GM18867 (cell line): ENCODE measurements around the gene LARGE2.

Experiments used
- ATAC-seq: cut with Tn5 transposase; IDR thresholded peaks from one replicate; pipeline ENCODE4 v1.9.1; 2021; ENCODE audit warnings: mild to moderate bottlenecking, moderate library complexity; ENCODE audit not compliant: unreplicated experiment

The LARGE2 gene

DNA sequence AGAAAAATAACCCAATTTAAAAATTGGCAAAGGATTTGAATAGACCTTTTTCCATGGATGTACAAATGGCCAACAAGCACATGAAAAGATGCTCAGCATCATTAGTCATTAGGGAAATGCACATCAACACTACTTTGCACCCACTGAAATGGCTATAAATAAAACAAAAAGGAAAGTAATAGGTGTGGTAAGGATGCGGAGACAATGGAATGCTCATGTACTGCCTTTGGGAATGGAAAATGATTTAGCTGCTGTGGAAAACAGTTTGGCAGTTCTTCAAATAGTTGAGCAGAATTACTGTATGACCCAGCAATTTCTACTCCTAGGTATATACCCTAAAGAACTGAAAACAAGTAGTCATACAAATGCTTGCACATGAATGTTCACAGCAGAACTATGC lies 37.4 kb downstream of the LARGE2 start:
- ATAC-seq = no peak

DNA sequence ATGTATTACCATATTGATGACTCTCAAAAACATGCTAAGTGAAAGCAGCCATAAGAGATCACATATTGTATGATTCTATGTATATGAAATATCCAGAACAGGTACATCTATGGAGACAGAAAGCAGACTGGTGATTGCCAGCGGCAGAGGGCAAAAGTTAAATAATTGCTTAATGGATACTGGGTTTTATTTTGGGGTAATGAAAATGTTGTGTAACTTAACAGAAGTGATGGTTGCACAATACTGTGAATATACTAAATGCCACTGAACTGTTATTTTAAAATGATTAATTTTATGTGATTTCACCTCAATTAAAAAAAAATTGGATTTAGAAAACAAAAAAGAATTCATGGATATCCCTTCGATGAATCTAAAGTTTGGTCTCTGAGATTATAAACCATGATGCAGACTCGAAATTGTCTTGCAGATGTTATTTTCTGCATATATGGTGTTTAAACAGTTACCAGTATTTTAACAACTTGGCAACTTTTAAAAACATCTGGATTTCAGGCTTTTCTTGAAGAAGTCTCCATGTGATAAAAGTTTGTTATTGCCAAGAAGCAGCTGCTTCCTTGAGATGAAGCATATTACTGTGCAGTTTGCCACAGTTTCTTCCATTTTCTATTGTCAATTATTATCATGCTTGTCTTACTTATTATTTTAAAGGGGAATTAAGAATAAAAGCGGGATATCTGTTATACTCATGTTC lies 38.1 kb downstream of the LARGE2 start:
- ATAC-seq = no peak

DNA sequence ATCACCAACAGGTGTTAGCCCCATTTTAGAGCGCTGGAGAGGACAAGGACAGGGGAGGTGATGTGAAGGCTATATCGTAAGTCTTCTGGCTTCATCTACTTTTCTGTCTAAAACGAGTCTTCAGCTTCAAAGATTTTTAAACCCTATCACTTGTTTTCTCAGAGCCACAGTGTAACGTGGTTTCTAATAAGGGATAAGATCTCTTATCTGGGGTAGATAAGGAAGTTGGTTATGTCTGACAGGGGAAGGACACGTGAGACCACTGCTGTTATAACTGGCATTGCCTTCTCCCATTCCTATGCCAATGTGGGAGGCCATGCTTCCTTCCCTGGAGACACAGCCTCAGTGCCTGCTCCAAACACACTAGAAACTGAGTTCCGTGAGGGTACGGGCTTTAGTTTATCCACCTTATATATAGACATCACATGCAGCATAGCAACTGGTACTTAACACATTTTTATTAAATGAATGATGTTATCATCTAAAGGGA lies 39.3 kb downstream of the LARGE2 start:
- ATAC-seq = no peak

DNA sequence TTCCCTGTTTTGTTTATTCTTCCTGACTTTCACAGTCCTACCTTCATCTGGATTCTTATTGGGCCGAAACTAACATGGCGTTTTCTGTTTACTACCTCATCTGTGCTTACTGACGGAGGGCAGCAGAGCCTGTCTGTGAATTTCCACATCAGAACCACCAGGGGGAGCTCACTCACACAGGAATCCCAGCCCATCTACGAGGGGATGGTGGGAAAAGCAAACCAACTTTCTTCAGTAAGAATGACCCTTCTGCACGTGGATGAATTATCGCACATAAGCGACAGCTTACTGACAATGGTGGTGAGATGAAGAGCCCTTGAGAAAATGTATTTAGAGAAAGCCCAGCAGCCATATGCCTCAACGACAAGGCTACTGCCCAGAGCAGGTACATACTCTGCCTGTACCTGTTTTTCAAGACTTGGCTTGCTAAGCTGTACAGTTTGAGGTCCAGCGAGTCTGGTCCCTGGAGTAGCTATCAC lies 42.5 kb downstream of the LARGE2 start:
- peak; percentile 65 for ATAC-seq

DNA sequence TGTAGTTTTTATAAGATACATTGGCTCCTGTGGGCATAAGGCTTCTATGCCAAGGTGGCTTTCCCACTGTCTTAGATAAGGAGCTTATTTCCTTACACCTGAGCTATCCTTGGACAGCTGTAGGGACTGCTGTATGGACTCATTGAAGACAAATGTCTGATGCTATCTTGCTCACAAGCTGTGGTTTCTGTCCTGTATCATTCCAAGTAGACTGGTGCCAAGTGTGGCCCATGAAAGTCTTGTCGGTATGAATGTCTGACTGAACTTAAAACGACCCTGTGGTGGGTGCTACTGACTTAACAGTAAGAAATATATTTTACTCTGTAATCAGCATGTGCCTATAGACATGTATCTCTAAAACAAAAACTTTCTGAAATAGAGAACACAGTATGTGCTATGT lies 45.0 kb downstream of the LARGE2 start:
- no peak for ATAC-seq

DNA sequence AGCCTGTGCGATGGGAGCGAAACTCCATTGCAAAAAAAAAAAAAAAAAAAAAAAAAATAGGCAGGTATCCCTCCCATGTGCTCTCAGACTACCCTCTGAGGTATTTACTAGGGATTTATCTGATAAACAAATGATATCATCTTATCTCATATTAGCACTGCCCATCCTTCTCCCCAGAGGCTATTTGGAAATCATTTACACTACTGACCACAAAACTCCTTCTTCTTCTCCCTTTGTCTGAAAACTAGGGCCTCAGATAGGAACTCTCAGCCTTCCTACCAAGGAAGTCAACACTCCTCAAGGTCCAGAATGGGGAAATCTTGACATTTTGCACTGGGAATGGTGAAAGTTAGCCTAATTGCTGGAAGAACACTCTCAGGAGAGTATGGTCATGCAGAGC lies 46.4 kb downstream of the LARGE2 start:
- no peak for ATAC-seq

DNA sequence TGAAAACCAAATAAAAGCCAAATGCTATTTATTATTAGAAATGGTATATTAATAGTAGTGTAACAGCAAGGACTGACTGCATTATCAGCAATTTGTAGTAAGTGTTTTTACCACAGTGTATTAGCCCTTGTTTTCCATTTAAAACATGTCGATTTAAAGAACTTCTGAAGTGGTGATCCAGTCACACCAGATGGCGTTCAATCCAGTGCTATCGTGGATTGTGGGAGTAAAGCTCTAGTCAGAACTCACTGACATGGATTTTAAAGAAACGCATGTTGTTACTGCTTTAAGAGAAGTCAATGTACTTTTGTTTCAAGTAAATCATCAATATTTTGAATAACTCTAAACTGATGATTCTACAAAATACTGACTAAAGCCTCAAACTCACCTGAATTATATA lies 51.1 kb downstream of the LARGE2 start:
- no peak for ATAC-seq

DNA sequence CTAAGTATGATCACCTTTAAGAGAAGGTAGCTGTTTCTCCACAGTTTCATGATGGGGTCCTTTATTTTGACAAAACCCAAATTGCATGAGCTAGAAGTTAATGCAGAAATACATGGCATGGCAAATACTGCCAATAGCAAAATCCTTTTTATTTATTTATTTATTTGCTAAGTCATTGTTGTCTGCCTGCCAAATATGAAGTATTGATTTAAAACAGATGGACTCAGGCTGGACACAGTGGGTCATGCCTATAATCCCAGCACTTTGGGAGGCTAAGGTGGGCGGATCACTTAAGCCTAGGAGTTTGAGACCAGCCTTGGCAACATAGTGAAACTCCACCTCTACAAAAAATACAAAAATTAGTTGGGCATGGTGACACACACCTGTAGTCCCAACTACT lies 52.4 kb downstream of the LARGE2 start:
- no peak for ATAC-seq
